AG04449 (cell line): Measurements from ENCODE around the gene NIBAN1.

Experiments used
- CTCF ChIA-PET: fragments of 350-600 bp; formaldehyde crosslinking; extraction: SDS; loops from one replicate; lab custom pipeline; 2021; ENCODE audit warnings: antibody characterized with exemption; lab: Yijun Ruan, JAX
- POLR2A ChIA-PET: fragments of 400-600, 350-600 bp; formaldehyde crosslinking; extraction: SDS; loops from one replicate; lab custom pipeline; 2020; ENCODE audit warnings: antibody characterized with exemption, inconsistent platforms; lab: Yijun Ruan, JAX
- DNase-seq: peaks from one replicate; pipeline ENCODE4 v3.0.0-alpha.2; 2010; ENCODE audit warnings: low read depth, low spot score
- H3K4me3 ChIP-seq: 2 replicates; pipeline ENCODE4 v1.5.1; 2011; ENCODE audit warnings: low read depth, mild to moderate bottlenecking, control low read depth, low read length
- TF ChIP-seq, protein P1 (sequence below): IDR thresholded peaks from one replicate; pipeline ENCODE4 v1.5.1; 2011; ENCODE audit warnings: mild to moderate bottlenecking, moderate library complexity, low read length, control low read depth, inconsistent platforms; ENCODE audit not compliant: insufficient read depth; ENCODE audit errors: missing control alignments

NIBAN1 gene

DNA sequence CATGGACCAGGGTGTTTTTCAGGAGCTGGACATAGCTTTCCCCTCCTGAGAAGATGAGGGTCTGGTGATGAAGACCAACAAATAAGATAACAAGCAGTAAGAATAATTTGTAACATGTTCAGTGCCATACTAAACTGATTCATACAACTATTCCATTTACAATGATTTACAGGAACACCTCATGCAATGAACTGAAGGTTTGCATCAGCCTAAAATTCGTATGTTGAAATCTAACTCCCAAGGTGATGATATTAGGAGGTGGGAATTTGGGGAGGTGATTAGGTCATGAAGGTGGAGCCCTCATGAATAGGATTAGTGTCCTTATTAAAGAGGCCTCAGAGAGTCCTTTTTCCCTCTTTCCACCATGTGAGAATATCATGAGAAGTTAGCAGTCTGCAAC is 15.9 kb upstream of the NIBAN1 start:
- POLR2A ChIA-PET, result no interaction called here
- TF ChIP-seq, protein P1, sequence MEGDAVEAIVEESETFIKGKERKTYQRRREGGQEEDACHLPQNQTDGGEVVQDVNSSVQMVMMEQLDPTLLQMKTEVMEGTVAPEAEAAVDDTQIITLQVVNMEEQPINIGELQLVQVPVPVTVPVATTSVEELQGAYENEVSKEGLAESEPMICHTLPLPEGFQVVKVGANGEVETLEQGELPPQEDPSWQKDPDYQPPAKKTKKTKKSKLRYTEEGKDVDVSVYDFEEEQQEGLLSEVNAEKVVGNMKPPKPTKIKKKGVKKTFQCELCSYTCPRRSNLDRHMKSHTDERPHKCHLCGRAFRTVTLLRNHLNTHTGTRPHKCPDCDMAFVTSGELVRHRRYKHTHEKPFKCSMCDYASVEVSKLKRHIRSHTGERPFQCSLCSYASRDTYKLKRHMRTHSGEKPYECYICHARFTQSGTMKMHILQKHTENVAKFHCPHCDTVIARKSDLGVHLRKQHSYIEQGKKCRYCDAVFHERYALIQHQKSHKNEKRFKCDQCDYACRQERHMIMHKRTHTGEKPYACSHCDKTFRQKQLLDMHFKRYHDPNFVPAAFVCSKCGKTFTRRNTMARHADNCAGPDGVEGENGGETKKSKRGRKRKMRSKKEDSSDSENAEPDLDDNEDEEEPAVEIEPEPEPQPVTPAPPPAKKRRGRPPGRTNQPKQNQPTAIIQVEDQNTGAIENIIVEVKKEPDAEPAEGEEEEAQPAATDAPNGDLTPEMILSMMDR, result no peak
- CTCF ChIA-PET, result interaction anchor here (4.2 to 28.4 kb wide), 3 partner anchors 8 to 180 kb away, joined by 19 to 650 read pairs (median 173); no protein-coding TSS in a partner anchor
- no peak for DNase-seq
- H3K4me3 ChIP-seq, result no peak overlapping the region

DNA sequence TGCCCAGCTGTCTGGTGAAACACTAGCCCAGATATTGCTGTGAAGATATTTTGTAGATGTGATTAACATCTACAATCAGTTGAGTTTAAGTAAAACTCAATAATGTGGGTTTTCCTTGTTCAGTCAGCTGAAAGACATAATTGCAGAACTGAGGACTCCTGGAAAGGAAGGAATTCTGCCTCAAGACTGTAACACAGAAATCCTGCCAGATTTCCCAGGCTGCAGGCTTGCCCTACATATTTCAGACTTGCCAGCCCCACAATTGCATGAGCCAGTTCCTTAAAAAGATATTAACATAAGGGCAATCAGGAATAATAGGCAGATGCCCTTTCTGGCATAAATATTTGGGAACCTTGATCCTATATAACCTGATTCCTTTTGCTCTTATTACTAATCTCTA is 14.2 kb upstream of the NIBAN1 start:
- ChIA-PET POLR2A (no interaction called here), CTCF (interaction anchor here (1.0 to 28.4 kb wide), 4 partner anchors 10 to 692 kb away, joined by 3 to 650 read pairs (median 92); no protein-coding TSS in a partner anchor)
- TF ChIP-seq, protein P1, result no peak
- DNase-seq, result no peak
- no peak overlapping the region for H3K4me3 ChIP-seq

DNA sequence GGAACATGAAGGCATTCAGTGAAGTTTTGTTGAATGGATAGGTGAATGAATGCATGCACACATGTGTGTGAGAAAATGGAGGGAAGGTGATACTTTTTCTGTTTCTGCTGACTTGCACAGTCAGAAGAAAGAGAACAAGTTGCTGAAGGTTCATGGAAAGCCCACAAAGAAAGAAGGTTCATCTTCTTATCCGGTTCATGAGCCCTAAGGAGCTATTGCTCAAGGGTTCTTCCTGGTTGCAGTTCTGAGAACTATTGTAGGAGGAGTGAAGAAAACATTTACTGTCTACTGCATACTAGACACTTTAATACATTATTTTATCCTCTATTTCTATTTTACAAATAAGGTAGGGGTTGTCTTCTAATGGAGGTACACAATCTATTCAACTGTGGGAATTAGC is 13.4 kb upstream of the NIBAN1 start:
- ChIA-PET CTCF (interaction anchor here (1.0 to 28.4 kb wide), 10 partner anchors 9 to 693 kb away, joined by 3 to 650 read pairs (median 8); partner anchors contain the start of genes NIBAN1, SWT1 and TRMT1L), POLR2A (no interaction called here)
- no peak for DNase-seq
- no peak overlapping the region for H3K4me3 ChIP-seq
- TF ChIP-seq, protein P1, result no peak

DNA sequence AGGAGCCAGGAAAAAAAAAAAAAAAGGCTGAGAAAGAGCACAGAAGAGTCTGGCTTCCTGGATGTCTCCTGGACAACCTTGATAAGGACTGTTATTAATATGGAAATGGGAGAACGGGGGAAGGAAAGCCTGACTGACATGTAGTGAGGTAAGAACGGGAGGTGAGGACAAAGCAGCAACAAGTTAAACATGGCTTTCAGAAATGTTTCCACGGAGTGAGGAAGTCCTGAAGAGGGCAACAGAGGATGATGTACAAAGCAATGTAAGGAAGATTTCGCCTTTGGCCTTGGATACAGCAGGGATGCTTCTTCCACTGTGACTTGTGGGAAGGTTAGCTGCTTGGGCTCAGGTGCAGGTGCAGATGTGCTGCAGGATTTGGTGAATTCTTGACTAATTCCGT is 11.9 kb upstream of the NIBAN1 start:
- H3K4me3 ChIP-seq, result no peak overlapping the region
- DNase-seq, result no peak
- CTCF ChIA-PET, result interaction anchor here (0.7 to 28.4 kb wide), 18 partner anchors 10 to 1227 kb away, joined by 3 to 650 read pairs (median 5); partner anchors contain the start of genes NIBAN1, SWT1 and TRMT1L
- POLR2A ChIA-PET, result no interaction called here
- TF ChIP-seq, protein P1, result peak; percentile 43

DNA sequence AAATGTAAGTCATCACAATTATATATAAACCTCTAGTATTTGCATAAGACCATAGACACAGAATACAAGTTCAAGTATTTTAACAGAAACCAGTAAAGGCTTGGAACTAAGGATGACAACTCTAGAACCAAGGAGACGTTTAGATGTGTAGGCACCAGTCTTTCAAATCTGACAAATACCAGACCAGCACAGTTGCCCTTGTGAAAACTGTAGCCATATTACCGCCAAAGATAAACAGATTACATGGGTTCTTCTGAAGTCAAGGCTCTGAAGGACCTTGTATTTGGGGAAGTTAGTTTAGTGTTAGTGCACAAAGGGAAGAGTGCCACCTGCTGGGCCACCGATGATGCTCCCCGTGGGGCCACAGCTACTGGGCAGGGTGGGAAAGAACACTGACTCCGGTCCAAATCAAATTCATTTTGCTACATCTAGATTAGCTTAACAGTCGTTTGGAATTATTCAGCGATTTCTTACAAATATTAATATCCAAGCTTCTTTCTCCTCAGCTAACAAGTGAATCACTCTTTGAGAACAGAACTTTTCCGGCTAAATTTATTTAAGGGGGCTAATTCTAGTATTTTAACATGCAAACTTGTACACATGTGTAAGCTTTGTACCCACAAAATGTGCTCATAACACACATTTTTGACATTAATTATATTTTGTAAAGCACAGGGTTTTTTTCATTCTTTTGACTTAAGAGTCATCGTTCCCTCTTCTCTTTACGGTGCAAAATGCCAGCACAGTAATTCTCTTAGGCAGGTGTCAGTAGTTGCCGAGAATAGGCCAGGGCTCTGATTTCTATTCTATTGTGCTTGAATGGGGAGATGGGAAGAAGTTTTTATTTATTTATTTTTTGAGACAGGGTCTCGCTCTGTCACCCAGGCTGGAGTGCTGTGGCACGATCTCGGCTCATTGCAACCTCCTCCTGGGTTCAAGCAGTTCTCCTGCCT is 8.0 kb upstream of the NIBAN1 start:
- TF ChIP-seq, protein P1, result peak; percentile 89
- no peak overlapping the region for H3K4me3 ChIP-seq
- DNase-seq, result no peak
- POLR2A ChIA-PET, result no interaction called here
- CTCF ChIA-PET, result interaction anchor here (0.6 to 28.4 kb wide), 40 partner anchors 9 to 698 kb away, joined by 3 to 650 read pairs (median 4); partner anchors contain the start of gene NIBAN1

DNA sequence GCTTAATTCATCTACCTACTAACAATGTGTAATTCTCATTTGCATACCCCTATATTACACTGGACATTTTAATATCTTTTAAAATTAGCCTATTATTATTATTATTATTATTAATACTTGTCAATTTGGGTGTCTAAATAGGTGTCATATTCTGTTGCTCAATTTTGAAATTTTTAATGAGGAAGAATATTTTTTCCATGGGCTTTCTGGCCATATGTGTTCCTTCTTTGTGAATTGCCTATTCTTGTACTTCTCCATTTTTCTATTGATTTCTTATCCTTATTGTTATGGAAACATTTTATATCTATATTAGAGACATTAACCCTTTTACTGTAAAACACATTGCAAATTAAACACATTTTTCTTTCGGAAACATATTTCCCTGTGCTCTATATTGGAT is 6.4 kb upstream of the NIBAN1 start:
- CTCF ChIA-PET, result interaction anchor here (1.6 to 28.4 kb wide), 11 partner anchors 8 to 189 kb away, joined by 3 to 650 read pairs (median 19); partner anchors contain the start of gene NIBAN1

More for the DNA sequence above, 6.4 kb upstream of the NIBAN1 start:
- POLR2A ChIA-PET, result no interaction called here
- TF ChIP-seq, protein P1, result no peak
- H3K4me3 ChIP-seq, result no peak overlapping the region
- DNase-seq, result no peak
